Central memory CD8-positive, alpha-beta T cell (primary cell): Measurements from ENCODE around the gene ACTN4.
"Not testable (repeated sequence)": the region's sequence is repeated elsewhere in the genome, so short reads cannot be mapped to it uniquely, and the experiment has no call there.

Experiments used
- ATAC-seq: fragments of 150-1000 bp; cut with Tn5 transposase; replicated peaks from 2 replicates; pipeline ENCODE4 v1.10.0; 2022; ENCODE audit warnings: mild to moderate bottlenecking, moderate FRiP score, moderate number of reproducible peaks; ENCODE audit not compliant: poor library complexity, severe bottlenecking; ENCODE audit errors: extremely low read depth
- DNase-seq, 2 donors: peaks; one replicate each; pipeline ENCODE4 v3.0.0; 2021; ENCODE audit warnings: low spot score in 2 of 2
- H3K27ac Mint-ChIP-seq: one replicate; pipeline ENCODE4 v1.8.0; 2022; ENCODE audit warnings: low read depth, mild to moderate bottlenecking, moderate library complexity, mixed read lengths
- H3K27me3 Mint-ChIP-seq: one replicate; pipeline ENCODE4 v1.8.0; 2022; ENCODE audit warnings: mixed read lengths
- H3K36me3 Mint-ChIP-seq: one replicate; pipeline ENCODE4 v1.8.0; 2022; ENCODE audit warnings: mild to moderate bottlenecking, moderate library complexity, mixed read lengths; ENCODE audit not compliant: insufficient read depth
- H3K4me1 Mint-ChIP-seq: one replicate; pipeline ENCODE4 v1.8.0; 2022; ENCODE audit warnings: mixed read lengths
- H3K4me3 Mint-ChIP-seq: one replicate; pipeline ENCODE4 v1.8.0; 2022; ENCODE audit warnings: mild to moderate bottlenecking, moderate library complexity, mixed read lengths
- H3K9me3 Mint-ChIP-seq: one replicate; pipeline ENCODE4 v1.8.0; 2022; ENCODE audit warnings: mixed read lengths

Gene ACTN4

DNA sequence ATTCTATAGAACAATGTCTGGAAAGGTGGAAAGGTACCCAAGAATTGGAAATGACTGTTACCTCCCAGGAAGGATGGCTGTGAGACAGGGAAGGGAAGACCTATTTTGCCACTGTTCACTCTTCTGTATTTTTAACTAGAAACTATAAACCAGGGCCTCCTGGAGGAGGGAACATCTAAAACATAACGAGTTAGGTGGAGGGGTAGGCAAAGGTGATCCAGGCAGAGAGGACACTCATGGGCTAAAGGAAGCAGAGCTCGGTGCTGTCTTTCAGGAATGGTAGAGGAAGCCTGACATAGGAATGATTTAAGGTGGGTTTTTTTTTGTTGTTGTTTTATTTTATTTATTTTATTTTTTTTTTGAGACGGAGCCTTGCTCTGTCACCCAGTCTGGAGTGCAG, 22.6 kb upstream of the ACTN4 start:
- Mint-ChIP-seq H3K27ac (no peak overlapping the region), H3K27me3 (no peaks in the 10 kb centered on the region), H3K4me3 (no peak overlapping the region), H3K4me1 (peaks cover 15% of the 10 kb centered on the region), H3K9me3 (no peaks in the 10 kb centered on the region), H3K36me3 (peaks cover 74% of the 10 kb centered on the region)
- no peak for DNase-seq
- ATAC-seq, result no peak

DNA sequence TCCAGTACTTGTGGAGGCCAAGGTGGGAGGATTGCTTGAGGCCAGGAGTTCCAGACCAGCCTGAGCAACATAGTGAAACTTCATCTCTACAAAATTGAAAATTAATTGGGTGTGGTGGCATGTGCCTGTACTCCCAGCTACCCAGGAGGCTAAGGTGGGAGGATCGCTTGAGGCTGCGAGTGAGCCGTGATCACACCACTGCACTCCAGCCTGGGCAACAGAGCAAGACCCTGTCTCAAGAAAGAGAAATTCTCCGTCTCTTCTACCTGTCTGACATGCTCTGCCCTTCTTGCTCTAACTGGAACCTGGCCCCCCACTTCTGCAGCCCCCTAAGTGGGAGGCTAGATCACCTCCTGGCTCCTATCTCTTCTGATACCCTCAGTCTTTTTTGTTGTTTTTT, 21.0 kb upstream of the ACTN4 start:
- ATAC-seq (no peak), DNase-seq (no peak)
- Mint-ChIP-seq H3K4me1 (peaks cover 9% of the 10 kb centered on the region), H3K4me3 (no peak overlapping the region), H3K27ac (no peak overlapping the region), H3K36me3 (peaks cover 71% of the 10 kb centered on the region), H3K27me3 (no peaks in the 10 kb centered on the region), H3K9me3 (no peaks in the 10 kb centered on the region)

DNA sequence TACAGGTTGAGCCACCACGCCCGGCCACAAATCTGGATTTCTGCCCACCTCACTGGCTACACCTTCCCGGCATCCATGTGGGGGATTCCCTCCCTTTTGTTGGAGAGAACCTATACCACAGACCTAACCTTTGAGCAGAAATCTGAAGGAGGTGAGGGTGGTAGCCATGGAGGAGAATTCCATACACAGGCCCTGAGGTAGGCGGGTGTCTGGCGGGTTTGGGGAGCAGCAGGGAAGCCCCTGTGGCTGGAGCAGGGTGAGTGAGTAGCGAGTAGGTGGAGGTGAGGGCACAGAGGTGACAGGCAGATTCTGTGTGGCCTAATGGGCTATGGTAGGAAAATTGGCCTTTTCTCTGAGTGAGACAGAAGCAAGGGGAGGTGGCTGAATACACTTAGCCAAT, 17.9 kb upstream of the ACTN4 start:
- H3K9me3 Mint-ChIP-seq, result no peaks in the 10 kb centered on the region
- peaks cover 11% of the 10 kb centered on the region for H3K4me1 Mint-ChIP-seq
- no peak overlapping the region for H3K27ac Mint-ChIP-seq
- no peaks in the 10 kb centered on the region for H3K27me3 Mint-ChIP-seq
- no peak overlapping the region for H3K4me3 Mint-ChIP-seq
- DNase-seq, result no peak
- no peak for ATAC-seq
- H3K36me3 Mint-ChIP-seq, result peaks cover 62% of the 10 kb centered on the region

DNA sequence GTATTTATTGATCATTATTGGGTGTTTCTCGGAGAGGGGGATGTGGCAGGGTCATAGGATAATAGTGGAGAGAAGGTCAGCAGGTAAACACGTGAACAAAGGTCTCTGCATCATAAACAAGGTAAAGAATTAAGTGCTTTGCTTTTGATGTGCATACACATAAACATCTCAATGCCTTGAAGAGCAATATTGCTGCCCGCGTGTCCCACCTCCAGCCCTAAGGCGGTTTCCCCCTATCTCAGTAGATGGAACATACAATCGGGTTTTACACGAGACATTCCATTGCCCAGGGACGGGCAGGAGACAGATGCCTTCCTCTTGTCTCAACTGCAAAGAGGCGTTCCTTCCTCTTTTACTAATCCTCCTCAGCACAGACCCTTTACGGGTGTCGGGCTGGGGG, 16.1 kb upstream of the ACTN4 start:
- H3K4me3 Mint-ChIP-seq, H3K27me3 Mint-ChIP-seq, H3K27ac Mint-ChIP-seq, ATAC-seq, DNase-seq, H3K9me3 Mint-ChIP-seq: not testable (repeated sequence)
- peaks cover 49% of the 10 kb centered on the region for H3K36me3 Mint-ChIP-seq
- H3K4me1 Mint-ChIP-seq, result peaks cover 22% of the 10 kb centered on the region

DNA sequence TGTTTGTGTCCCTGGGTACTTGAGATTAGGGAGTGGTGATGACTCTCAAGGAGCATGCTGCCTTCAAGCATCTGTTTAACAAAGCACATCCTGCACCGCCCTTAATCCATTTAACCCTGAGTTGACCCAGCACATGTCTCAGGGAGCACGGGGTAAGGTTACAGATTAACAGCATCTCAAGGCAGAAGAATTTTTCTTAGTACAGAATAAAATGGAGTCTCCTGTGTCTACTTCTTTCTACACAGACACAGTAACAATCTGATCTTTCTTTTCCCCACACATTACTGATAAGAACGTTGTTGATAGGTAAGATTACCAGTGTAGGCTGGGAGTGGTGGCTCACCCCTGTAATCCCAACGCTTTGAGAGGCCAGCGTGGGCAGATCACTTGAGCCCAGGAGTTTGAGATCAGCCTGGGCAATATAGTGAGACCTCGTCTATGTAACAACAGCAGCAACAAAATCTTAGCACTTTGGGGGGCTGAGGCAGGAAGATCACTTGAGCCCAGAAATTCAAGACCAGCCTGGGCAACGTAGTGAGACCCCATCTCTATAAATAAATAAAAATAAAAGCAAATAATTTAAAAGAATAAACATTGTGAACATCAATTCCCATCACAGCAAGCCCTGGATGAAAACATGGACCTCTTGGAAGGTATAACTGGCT, 15.5 kb upstream of the ACTN4 start:
- not testable (repeated sequence) for H3K27me3 Mint-ChIP-seq, DNase-seq, H3K4me3 Mint-ChIP-seq, ATAC-seq, H3K27ac Mint-ChIP-seq, H3K9me3 Mint-ChIP-seq
- peaks cover 45% of the 10 kb centered on the region for H3K36me3 Mint-ChIP-seq
- peaks cover 28% of the 10 kb centered on the region for H3K4me1 Mint-ChIP-seq

DNA sequence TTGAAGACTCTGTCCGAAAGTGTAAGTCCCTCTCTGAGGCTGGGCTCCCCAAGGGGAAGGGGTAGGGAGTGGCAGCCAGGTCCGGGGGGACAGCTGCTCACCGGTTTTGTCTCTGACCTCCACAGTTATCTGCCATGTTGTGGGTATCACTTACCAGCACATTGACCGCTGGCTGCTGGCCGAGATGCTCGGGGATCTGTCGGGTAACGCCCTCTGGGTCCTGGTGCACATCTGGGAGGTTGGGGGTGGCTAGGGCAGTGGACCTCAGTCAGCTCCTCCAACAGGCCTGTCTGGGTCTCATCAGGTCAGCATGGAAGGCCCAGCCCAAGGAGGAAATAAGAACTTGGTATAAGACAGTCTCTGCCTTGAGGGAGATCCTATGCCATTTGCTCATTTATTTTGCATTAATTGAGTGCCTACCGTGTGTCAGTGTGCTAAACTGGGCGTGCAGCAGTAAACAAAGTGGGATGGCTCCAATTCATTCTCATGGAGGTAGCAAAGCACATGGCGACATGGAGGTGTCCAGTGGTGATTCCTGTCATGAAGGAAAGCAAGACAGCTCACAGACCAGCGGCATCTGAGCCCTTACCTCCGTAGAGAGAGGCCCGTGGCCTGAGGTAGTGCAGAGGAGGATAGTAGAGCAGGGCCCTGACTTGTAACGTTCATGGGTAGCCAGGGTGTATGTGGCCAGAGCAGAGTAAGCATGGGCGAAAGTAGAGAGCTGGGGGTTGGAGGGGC, 14.8 kb upstream of the ACTN4 start:
- H3K36me3 Mint-ChIP-seq, result peaks cover 43% of the 10 kb centered on the region
- H3K27me3 Mint-ChIP-seq, result no peaks in the 10 kb centered on the region
- ATAC-seq, result no peak
- H3K9me3 Mint-ChIP-seq, result no peaks in the 10 kb centered on the region
- no peak overlapping the region for H3K4me3 Mint-ChIP-seq
- peaks cover 29% of the 10 kb centered on the region for H3K4me1 Mint-ChIP-seq
- peak overlapping the region; percentile 42 for H3K27ac Mint-ChIP-seq
- DNase-seq, result no peak

DNA sequence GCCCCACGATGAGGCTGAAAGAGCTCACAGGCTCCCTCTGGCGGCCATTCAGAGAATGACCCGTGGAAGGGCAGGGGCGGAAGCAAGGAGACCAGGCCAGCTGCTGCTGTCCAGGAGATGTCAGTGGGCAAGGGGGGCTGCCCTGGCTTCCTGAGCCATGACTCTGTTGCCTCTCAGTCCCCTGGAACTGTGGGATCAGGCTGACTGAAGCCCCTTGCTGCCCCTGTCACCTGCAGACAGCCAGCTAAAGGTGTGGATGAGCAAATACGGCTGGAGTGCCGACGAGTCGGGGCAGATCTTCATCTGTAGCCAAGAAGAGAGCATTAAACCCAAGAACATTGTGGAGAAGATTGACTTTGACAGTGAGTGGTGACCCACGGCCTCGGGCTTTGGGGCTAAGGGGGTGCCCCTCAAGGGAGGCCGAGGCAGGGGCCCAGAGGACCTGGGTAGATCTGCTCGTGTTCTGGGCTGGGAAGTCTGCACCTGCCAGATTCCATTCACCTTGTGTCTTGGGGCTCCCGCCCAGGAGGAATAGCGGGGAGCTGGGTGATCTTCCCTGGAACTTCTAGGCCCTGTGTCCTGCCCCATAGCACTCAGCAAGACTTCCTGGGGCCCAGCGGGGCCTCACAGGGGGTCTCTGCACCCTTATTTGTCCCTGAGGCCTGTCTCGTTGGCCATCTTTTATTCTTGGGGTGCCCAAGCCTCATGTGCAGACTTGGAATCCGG, 12.5 kb upstream of the ACTN4 start:
- peak; percentile 55 to 69 for DNase-seq
- H3K27ac Mint-ChIP-seq, result peak overlapping the region; percentile 83
- peak overlapping the region; percentile 71 for H3K4me3 Mint-ChIP-seq
- H3K27me3 Mint-ChIP-seq, result no peaks in the 10 kb centered on the region
- no peaks in the 10 kb centered on the region for H3K9me3 Mint-ChIP-seq
- H3K36me3 Mint-ChIP-seq, result peaks cover 23% of the 10 kb centered on the region
- no peak for ATAC-seq
- peaks cover 28% of the 10 kb centered on the region for H3K4me1 Mint-ChIP-seq

DNA sequence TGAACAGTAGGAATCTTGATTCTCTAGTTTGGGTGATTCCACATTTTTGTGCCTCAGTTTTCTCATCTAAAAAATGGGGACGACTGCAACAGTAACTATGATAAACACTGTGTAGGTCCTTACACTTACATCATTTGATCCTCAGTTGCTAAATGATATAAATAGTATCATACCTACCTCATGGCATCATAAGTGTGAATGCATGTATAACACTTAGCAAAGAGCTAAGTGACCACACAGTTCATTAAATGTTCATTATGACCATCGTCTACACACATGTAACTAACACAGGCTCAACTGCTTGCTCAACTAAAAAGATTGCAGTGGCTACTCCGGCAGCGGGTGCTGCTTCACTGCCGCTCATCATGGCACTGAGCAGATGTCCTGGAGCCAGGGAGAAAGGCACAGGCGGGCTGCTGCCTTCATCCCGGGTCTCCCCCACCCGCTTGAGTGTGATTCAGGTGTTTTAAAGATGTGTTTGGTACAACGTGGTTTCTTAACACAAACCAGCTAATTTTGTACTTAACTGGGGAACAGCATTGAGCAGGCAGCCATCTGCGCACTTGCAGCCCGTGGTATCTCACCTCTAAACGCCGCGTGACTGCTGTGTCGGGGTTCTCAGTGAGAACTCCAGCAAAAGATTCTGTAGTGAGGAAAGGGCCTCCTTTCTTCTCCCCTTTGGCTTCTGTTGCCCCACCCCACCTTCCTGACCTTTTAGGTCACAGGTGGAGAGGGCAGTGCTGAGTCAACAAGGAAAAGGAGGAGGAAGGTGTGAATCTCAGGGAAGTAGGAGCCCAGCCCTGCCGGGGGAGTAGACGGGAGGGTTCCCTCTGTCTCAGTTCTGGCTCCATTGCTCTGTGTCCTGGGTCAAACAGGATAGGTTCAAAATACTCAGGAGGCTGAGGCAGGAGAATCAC, 11.7 kb upstream of the ACTN4 start:
- Mint-ChIP-seq H3K4me1 (peaks cover 28% of the 10 kb centered on the region), H3K27ac (peak overlapping the region; percentile 83), H3K36me3 (peaks cover 19% of the 10 kb centered on the region), H3K4me3 (peak overlapping the region; percentile 51), H3K27me3 (no peaks in the 10 kb centered on the region), H3K9me3 (no peaks in the 10 kb centered on the region)
- DNase-seq (no peak), ATAC-seq (no peak)

DNA sequence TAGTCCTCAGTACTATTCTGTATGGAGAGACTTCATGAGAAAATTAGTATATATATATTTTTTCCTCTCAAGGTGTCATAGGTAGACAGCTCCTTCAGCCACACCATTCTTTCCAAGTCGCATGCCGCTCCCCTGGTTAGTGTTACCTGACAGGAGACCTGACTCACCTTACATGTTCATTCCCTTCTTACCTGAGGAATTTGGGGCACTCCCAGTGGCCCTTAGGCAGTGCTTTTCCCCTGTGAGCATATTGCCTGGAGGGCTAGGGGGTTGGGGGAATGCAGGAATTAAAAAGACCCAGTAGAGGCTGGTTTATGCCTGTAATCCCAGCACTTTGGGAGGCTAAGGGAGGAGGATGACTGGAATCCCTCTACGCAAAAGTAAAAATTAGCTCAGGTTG, 9.0 kb upstream of the ACTN4 start:
- no peaks in the 10 kb centered on the region for H3K9me3 Mint-ChIP-seq
- H3K27ac Mint-ChIP-seq, result no peak overlapping the region
- H3K27me3 Mint-ChIP-seq, result no peaks in the 10 kb centered on the region
- H3K36me3 Mint-ChIP-seq, result peaks cover 8% of the 10 kb centered on the region
- H3K4me3 Mint-ChIP-seq, result no peak overlapping the region
- peaks cover 31% of the 10 kb centered on the region for H3K4me1 Mint-ChIP-seq
- ATAC-seq (no peak), DNase-seq (no peak)

DNA sequence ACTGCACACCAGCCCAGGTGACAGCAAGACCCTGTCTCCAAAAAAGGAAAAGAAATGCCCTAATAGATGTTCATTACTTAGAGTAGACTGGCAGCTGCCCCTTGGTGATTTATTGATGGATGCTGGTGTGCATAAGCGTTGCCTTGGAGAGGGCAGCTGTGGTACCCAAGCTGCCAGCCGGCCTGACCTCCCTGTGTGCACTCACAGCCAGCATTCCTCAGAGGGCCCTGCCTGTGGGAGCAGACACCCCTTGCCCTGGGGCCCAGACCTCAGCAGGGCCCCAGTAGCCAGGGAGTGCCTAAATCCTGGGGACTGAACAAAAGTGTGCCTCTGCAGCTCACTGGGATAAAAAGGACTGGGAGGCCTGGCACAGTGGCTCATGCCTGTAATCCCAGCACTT, 7.8 kb upstream of the ACTN4 start:
- Mint-ChIP-seq H3K4me1 (peaks cover 27% of the 10 kb centered on the region), H3K9me3 (no peaks in the 10 kb centered on the region), H3K36me3 (peaks cover 3% of the 10 kb centered on the region), H3K4me3 (no peak overlapping the region), H3K27ac (no peak overlapping the region), H3K27me3 (no peaks in the 10 kb centered on the region)
- no peak for ATAC-seq
- no peak for DNase-seq

DNA sequence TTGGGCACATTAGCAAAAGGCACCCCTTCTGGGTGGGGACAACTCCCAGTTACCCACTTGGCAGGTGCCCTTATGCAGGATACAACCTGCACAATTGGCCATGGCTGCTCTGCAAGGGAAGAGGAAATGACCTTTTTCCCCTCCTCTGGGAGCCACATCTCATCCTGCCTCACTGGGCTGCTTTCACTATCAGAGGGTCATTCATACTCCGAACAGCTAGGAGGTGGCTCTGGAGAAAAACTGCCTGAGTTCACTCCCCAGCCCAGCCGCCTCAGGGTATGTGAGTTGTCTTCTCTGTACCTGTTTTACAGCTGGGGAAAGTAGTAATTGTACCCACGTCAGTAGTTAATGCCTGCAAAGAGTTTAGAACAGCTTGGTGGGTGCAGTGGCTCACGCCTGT, 7.1 kb upstream of the ACTN4 start:
- Mint-ChIP-seq H3K4me1 (peaks cover 22% of the 10 kb centered on the region), H3K27me3 (no peaks in the 10 kb centered on the region), H3K27ac (no peak overlapping the region), H3K9me3 (no peaks in the 10 kb centered on the region), H3K36me3 (peaks cover 1% of the 10 kb centered on the region), H3K4me3 (no peak overlapping the region)
- DNase-seq (no peak), ATAC-seq (no peak)

DNA sequence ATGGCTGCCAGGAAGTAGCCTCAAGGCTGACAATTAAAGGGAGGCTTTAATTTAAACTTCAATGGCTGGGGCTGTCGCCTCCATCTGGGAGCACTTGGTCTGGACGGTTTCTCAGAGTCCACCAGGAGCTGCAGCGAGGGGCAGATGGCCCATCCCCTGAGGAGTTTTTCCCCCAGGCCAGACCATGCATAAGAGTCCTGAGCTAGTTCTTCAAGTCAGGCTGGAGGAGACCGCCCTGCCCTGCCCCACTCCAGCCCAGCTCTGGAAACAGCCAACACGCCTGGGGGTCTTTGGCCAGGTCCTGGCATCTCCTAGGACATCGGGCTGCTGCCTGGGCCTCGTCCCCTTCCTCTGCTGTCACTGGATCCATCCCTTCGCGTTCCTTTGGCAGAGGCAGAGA, 5.3 kb upstream of the ACTN4 start:
- H3K27ac Mint-ChIP-seq, result no peak overlapping the region
- DNase-seq, result no peak
- no peaks in the 10 kb centered on the region for H3K36me3 Mint-ChIP-seq
- no peak for ATAC-seq
- no peak overlapping the region for H3K4me3 Mint-ChIP-seq
- H3K9me3 Mint-ChIP-seq, result no peaks in the 10 kb centered on the region
- no peaks in the 10 kb centered on the region for H3K27me3 Mint-ChIP-seq
- H3K4me1 Mint-ChIP-seq, result peaks cover 5% of the 10 kb centered on the region
